GM18867 (cell line): Measurements from ENCODE around the gene VANGL2.
"Not testable (repeated sequence)": the region's sequence is repeated elsewhere in the genome, so short reads cannot be mapped to it uniquely, and the experiment has no call there.

Experiments used
- ATAC-seq: cut with Tn5 transposase; IDR thresholded peaks from one replicate; pipeline ENCODE4 v1.9.1; 2021; ENCODE audit warnings: mild to moderate bottlenecking, moderate library complexity; ENCODE audit not compliant: unreplicated experiment

VANGL2 gene

DNA sequence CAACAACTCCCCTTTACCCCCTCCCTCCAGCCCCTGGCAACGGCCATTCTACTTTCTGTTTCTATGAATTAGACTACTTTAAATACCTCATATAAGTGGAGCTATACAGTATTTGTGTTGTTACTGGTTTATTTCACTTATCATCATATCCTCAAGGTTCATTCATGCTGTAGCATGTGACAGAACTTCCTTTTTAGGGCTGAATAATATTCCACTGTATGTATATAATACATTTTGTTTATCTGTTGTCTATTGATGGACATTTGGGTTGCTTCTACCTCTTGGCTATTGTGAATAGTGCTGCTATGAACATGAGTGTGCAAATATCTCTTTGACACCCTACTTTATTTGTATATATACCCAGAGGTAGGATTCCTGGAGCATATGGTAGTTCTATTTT is 31.3 kb upstream of the VANGL2 start:
- ATAC-seq: no peak

DNA sequence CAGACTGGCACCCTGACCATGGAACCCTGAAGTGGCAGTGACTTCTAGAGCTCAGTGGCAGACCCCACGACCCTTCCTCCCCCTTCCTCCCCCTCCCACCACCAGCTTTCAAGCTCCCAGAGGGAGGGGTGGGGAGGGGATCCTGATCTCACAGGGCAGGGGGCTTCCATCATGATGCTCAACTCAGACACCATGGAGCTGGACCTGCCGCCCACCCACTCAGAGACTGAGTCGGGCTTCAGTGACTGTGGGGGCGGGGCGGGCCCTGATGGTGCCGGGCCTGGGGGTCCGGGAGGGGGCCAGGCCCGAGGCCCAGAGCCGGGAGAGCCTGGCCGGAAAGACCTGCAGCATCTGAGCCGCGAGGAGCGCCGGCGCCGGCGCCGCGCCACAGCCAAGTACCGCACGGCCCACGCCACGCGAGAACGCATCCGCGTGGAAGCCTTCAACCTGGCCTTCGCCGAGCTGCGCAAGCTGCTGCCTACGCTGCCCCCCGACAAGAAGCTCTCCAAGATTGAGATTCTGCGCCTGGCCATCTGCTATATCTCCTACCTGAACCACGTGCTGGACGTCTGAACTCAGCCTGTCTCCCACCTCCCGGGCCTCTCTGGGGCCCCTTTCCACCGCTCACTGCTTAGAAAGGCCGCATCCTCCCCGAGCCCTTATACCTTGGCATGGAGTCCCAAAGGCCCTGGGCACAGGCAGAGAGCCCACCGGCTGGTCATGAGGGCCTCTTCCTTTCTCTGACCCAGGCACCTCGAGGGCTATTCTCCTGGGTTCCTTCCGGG is 29.6 kb upstream of the VANGL2 start:
- no peak for ATAC-seq

DNA sequence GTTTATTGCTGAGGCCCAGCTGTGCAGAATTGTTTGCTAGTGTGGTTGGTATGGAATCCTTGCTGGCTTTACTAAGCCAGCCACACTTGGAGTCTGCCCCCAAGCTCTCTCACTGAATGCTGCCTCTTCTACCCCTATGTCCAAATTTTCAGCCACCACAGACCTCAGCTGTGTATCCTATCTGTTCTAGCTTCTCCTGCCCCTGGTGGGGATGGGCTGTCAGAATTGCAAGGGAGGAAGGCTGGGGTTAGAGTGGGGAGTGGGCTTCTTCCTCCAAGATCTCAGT is 29.1 kb upstream of the VANGL2 start:
- ATAC-seq: no peak

DNA sequence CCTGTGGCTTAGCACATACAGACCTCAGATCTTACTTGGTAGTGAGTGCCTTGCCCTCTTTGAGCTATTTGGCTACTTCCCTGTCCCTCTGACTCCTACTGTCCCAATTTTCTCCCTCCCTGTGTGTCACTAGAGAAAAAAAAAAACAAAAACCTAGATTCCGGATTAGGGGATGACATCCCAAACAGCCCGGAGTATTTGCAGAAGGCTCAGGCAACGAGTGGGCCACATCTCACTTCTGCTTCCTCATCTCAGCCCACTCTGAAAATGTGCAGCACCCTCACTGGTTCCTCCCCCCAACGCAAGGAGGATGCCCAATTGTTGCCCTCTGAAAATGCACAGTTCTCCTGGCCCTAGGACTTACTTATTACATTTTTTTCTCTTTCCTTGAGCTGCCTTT is 28.6 kb upstream of the VANGL2 start:
- ATAC-seq: no peak

DNA sequence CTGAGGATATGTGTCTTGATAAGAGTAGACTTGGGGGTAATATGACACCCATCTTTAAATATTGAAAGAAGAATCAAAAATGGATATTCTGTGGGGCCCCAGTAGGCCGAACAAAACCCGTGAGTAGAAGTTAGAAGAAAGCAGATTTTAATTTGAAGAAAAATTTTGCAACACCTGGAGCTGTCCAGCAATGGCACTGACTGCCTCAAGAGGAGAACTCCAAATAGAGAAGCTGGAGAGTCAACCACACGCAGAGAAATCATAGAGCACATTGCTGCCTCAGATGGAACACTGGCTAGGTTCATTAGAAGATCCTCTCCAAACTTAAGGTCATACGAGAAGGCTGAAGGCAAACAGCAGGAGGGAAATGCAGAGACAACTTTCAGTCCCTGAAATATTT is 26.7 kb upstream of the VANGL2 start:
- ATAC-seq: no peak

DNA sequence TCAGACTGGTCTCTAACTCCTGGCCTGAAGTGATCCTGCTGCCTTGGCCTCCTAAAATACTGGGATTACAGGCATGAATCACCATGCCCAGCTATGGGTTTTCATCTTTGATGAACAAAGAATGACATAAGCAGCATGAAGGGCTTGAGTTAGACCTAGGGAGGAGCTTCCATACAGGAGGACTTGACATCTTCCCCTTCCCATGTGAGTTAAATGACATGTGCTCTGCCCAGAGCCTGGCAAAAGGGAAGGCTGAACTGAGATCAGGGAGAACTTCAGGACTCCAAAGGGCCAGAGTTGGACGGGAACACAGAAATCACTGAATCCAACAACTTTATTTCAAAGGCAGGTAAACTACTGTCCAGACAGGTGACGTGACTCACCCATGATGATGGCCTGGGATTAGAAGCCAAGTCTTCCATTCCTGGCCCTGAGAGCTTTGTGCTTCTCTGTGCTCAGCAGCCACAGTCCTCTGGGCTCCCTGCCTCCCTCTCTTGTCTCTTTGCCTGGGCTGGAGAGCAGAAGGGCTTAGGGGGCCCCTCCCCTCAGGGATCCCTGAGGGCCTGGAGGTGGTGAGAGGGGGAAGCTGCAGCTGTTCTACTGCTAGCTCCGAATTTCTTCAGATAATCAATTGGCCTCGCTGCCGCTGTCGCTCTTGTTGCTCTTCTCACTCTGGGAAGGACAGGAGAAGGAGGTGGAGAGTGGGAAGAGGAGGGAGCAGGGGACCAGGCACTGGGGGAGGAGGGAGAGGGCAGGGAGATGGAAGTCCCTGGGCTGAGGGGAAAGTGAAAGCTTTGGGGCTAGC is 25.9 kb upstream of the VANGL2 start:
- no peak for ATAC-seq

DNA sequence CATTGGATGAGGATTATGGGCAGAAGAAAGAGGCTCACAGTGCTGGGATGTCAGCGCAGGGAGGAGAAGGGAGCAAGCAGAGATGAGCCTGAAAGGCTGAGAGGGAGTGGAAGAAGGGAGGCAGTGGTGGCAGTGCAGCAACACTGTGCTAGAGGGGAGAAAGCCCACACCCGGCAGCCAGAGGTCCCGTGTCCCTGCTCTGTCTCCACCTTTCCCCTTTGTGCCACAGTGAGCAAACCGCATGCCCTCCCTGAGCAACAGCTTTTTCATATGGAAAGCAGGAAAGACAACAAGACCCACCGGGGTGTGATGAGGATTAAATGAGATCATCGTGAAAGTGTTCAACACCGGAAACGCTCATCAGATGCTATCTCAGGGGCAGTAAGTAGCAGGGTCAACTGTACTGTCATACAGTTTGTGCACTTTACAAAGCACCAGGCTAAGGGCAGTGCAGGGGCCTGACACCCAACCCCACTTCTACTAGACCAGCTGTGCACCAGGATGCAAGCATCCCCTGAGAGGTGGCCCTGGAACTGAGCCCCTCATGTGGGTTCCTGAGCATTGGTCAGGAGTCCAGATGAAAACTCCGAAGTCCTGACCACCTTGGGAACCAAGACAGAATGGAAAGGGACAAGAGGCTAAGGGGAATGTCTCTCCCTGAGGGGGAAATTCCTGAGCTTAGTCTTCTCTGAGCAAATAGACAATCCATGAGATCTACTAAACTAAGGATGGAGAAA is 24.4 kb upstream of the VANGL2 start:
- ATAC-seq: peak; percentile 74

DNA sequence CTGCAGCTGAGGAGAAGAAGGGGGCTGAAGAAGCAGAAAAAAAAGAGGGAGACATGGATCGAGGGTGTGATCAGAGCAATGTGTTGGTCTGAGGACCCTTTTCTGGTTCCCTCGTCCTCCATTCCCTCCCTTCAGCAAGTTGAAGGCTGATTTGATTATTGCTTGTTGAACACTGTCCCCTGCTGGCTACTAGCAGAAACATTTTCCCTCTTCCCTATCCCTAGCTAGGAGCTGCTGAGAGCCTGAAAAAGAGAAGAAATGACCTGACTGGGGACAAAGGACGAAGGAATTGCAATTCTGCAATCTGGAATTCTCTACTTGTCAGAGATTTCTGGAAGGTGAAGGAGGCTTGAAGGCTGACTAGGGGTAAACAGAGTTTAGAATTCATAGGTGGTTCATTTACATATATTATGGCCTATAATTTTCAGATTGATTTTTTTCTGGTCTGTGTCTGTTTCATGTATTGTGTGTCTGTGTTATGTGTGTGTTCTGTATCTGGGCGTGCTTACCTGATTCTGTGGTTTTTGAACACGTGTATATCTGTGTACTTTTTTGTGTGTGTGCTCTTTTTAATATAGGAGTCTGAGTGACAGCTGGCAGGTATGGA is 23.7 kb upstream of the VANGL2 start:
- peak; percentile 50 for ATAC-seq

DNA sequence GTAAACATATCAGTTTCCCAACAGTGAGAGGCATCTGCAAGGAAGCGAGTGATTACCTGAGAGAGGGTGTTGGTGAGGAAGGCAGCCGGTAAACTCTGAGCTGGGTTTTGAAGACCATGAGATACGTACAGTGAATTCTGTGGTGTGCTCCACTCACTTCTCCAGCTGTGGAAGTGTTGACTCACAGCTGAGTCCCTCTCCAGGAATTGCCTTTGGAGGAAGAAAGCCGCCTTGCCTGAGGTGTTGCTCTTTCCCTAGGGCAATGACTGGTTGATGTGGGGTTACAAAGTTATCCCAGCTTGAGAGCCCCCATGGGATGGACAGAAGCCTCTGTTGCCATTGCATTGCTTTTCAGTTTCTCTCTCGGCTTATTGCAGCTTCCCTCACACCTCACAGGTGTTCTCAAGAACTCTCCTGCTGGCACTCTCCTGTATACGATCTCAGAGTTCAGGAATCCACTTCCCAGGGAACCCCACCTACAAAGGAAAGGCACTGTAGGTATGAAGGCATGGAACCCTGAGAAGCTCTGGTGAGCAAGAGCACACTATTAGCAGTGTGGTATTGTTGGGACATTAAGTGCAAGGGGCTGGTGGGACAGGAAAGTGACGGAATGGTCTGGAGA is 22.7 kb upstream of the VANGL2 start:
- no peak for ATAC-seq

DNA sequence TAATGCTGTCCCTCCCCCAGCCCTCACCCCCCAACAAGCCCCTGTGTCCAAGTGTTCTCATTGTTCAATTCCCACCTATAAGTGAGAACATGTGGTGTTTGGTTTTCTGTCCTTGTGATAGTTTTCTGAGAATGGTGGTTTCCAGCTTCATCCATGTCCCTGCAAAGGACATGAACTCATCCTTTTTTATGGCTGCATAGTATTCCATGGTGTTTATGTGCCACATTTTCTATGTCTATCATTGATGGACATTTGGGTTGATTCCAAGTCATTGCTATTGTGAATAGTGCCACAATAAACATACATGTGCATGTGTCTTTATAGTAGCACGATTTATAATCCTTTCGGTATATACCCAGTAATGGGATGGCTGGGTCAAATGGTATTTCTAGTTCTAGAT is 15.6 kb upstream of the VANGL2 start:
- not testable (repeated sequence) for ATAC-seq

DNA sequence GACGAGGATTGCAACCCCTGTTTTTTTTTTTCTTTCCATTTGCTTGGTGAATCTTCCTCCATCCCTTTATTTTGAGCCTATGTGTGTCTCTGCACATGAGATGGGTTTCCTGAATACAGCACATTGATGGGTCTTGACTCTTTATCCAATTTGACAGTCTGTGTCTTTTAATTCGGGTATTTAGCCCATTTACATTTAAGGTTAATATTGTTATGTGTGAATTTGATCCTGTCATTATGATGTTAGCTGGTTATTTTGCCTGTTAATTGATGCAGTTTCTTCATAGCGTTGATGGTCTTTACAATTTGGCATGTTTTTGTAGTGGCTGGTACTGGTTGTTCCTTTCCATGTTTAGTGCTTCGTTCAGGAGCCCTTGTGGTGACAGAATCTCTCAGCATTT is 12.0 kb upstream of the VANGL2 start:
- ATAC-seq: not testable (repeated sequence)

DNA sequence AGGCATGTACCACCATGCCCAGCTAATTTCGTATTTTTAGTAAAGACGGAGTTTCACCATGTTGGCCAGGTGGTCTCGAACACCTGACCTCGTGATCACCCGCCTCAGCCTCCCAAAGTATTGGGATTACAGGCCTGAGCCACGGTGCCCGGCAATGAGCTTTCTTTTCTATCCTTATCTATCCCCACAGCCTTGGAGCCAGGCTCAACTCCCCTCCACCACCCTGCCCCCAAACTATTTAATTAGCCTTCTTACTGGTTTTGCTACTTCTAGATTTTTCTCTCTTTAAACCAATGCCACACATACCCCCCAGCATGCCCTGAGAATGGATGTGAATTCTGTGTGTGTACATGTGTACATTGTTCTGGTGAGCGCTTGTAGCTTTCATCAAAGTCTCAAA is 5.7 kb upstream of the VANGL2 start:
- no peak for ATAC-seq

DNA sequence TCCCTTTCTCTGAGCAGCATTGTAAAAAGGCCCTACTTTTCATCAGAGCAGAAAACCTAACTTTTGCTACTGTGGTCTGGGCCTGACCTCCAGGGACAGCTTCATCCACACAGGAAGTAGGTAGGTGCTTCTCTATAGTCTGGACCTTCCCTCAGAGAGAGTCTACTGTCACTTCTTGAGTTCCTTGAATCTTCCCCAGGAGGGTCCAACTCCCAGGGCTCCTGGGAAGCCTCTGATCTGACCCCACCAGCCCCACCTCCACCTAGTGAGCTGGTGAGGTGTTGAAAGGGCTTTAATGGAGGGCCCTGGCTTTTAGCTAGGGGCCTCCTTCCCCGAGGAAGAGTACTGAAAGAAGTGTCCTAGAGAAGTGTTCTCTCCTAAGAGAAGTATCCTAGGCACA is 2.7 kb upstream of the VANGL2 start:
- no peak for ATAC-seq

DNA sequence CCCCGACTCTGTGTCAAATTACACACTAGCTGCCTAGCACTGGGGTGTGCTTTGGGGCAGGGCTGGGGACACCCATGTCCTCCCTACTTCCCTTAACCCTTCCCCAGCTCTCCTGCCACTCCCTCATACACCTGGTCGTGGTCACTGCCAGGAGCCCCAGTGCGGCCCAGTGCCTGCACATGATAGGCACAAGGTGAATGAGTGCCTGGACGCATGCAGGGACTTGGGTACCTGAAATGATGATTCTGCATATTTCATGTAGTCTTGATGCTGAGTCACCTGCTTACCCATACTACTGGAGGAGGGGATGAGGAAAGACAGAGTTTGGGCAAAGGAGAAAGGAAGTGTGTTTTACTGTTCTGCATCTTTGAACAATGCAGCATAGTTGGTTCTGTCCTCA is 1.5 kb upstream of the VANGL2 start:
- no peak for ATAC-seq

DNA sequence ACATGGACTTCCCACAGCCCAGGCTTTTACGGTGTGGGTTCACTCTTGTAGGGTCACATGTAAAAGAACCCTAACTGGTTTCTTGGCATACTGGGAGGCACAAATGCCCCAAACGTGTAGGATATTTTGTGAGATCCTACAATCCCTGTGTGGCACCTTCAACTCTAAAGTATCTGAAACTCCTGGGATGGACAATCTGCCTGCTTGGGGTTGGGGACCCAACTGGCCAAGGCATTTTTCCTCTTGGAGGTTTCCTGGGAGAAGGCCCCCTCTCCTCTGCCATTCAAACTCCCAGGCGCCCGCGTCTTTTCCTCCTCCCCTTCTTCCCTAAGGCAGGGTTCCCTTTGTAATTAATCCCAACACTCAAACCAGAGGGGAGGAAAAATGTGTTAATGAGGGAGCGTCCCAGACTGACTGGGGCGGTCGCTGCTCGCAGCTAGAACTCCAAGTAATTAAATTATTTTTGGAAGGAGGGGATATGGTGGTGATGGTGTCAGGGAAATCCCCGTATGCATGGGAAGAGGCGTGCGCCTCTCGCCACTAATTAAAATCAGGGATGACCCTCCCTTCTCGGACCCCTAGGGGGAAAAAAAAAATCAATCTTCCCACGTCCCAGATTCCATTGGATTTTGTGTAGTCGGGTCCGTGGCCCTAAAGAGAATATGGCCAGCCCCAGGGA is 681 bp upstream of the VANGL2 start:
- no peak for ATAC-seq

DNA sequence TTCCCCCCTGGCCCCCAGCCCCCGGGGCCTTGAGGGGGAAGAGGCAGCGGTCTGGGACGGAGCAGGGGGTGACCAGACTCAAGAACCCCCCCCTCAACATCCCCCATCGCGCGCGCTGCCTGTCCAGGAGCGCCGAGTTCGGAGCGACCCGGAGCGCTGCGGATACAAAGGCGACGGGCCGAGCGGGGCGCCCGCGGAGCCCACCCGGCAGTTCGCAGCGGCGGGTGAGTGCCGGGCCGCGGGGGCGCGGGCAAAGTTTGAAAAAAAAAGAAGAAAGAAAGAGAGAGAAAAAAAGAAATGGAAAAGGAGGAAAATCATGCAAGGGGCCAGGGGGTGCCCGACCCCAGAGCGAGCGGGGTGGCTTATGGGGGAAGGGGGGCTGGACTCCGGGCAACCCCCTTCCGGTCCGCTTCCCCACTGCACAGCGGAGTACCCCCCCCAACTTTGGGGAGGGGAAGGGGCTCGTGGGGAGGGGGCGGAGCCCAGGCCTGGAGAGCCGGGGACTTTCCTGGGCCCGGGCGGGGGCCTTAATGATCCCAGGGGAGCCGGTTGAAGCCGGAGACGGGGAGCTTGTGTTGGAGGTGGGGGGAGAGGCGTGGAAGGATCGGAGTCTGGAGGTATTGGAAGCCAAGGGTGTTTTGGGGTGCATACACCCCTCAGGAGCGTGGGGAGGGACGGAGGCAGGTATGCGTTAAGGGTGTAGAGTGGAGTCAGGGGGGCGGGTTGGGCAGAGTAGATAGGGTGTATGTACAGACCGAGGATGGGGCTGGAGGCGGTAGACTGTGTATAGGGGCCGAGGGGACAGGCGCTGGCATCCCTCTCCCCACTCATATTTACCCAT is 502 bp downstream of the VANGL2 start:
- no peak for ATAC-seq

DNA sequence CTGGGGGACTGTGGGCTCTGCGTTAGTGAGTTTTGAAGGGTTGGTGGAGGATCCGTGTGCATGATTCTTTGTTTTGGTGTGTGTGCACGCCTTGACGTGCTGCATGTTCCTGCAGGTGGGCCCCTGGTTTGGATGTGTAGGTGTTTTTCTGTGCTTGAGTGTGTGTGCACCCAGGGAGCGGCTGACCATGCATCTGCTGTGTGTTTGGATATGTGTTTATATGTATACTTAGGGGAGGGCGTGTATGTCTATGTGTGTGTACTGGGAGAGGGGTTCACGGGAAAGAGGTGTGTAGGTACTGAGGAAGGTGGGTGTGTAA is 1.1 kb downstream of the VANGL2 start:
- ATAC-seq: no peak

DNA sequence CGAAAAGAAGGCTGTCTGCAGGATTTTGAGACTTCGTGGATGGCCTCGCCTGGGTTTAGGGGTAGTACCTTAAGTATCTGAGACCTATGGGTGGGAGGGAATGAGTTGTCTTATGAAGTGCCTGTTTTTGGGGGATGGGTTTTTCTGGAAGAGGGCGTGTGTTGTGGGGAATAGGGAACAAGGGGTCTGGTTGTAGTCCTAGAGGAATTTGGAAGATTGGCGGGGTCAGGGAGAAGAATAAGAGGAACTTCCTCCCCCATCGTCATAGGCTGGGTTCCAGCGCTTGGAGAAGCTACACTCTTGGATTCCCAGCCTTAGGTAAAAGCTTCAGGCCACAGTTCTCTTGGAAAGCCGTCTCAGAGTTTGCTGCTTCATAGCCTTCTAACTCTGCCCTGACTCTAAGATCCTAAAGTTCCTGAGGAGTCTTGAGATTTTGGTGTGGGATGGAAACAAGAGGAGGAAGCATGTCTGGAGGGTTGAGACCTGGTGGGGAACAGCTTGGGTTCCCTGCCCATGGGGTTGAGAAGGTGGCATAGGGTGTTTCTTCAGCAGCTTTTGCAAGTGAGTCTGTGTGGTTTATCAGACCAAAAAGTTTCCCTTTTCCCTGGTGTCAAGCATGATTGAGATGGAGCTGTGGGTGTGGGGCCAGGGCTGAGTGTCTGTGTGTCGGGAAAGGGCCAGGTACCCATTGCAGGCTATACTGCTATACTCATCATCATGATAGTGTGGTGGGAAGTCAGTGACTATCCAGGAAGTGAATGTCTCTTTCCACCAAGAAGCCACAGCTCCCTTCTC is 1.8 kb downstream of the VANGL2 start:
- no peak for ATAC-seq

DNA sequence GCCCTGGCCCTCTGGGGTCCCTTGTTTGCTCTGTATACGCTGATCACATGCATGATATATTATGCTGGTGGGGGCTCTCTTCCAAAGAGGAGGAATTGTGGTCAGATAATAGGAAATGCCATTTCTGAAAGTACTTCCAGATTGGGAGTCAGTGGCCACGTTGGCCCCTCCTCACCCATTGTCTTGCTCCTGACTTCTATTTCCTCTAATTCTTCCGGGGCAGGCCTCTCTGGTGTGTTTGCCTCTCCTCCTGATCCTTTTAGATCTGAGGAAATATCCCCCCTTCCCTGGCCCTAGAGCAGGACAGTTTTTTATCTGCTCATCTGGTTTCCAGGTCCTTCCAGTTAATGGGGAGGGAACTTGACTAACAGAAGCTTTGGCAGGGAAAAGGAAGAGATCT is 2.9 kb downstream of the VANGL2 start:
- no peak for ATAC-seq
